ENCODE measurements around the gene FNIP1.
"Not testable (repeated sequence)": the region's sequence is repeated elsewhere in the genome, so short reads cannot be mapped to it uniquely, and the experiment has no call there.

The FNIP1 gene

DNA sequence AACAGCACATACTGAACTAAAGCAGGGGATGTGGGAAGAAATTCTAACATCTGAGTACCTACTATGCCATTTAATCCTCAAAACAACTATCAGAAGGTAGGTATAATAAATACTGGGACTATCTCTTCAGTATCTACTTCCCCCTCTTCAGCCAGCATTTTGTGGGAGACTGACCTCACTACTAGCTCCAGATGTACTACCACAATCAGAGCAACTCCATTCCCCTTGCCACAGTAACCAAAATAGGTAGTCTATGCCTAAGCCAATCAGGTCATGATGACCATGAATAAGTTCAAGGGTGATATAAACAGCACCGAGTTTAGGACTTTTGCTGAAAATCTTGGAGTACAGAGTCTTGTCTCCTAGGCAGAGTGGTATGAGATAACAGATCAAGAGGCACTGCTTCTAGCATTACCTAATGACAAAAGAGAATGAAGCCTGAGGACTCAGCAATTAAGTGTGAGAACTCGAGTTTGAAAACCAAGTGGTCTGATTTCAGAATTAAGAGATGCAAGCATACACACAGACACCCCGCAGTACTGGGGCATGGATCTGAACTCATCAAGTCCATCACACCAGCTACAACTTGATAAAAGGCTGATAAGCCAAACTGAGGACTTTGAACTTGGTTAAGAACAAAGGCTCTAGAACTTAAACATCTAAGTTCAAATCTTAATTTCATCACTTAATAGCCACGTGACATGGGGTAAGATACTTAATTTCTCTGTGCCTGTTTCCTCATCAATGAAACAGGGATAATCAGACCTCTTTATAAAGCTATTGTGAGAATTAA lies 9.7 kb downstream of the FNIP1 start:
- no peaks in the 10 kb centered on the region for H3K9me3 ChIP-seq (ENCODE audit: control insufficient read depth, low read length)
- H3K27me3 ChIP-seq (replicated peaks; ENCODE audit: control insufficient read depth, insufficient read depth, low read length), result no peaks in the 10 kb centered on the region
- H3K4me1 ChIP-seq (ENCODE audit: control insufficient read depth, insufficient read depth, low read length), result peaks cover 25% of the 10 kb centered on the region
- no peak for DNase-seq (ENCODE audit: low read depth)
- H3K4me3 ChIP-seq (ENCODE audit: low read length), result no peak overlapping the region
- no peak overlapping the region for H3K9ac ChIP-seq (ENCODE audit: low read length)
- no peaks in the 10 kb centered on the region for H3K36me3 ChIP-seq (ENCODE audit: control insufficient read depth, insufficient read depth, low read length, severe bottlenecking)

DNA sequence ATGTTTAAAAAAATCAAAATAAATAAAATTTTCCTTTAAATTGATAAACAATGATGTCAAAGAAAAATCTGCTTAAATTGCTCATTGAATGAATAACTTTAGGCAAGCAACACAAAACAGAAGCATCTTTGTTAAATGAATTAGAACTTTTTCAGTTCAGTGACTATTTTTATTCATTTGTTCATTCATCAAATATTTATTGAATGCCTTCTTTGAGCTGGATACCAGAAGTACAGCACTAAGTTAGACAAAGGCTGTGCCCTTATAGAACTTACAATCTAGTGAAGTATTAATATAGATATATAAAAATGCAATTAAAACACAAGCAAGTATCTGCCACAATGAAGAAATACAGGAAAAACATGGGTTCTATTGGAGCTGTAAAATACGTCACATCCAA lies 10.8 kb downstream of the FNIP1 start:
- DNase-seq (ENCODE audit: low read depth), result no peak
- Histone ChIP-seq H3K27me3 (replicated peaks; ENCODE audit: control insufficient read depth, insufficient read depth, low read length) (no peaks in the 10 kb centered on the region), H3K4me3 (ENCODE audit: low read length) (no peak overlapping the region), H3K9me3 (ENCODE audit: control insufficient read depth, low read length) (no peaks in the 10 kb centered on the region), H3K36me3 (ENCODE audit: control insufficient read depth, insufficient read depth, low read length, severe bottlenecking) (no peaks in the 10 kb centered on the region), H3K4me1 (ENCODE audit: control insufficient read depth, insufficient read depth, low read length) (peaks cover 25% of the 10 kb centered on the region), H3K9ac (ENCODE audit: low read length) (no peak overlapping the region)

DNA sequence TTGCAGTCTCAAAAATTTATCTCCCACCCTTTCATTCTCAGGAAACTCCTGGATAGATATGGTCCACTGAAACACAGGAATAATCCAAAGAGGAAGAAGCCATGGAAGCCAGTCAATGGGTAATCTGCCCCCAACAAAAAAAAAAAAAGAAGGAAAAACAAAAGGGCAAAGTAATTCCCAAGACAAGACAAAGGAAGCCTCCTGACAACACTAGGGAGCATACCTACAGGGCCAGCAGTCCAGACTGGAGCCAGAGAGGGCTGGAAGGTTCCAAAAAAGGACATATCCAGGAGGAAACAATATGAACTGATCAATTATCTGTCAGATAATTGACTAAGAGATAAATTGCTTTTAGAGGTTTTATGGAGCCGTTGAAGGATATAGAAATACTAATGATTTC lies 12.9 kb downstream of the FNIP1 start:
- Histone ChIP-seq H3K4me1 (ENCODE audit: control insufficient read depth, insufficient read depth, low read length) (peaks cover 21% of the 10 kb centered on the region), H3K4me3 (ENCODE audit: low read length) (no peak overlapping the region), H3K9ac (ENCODE audit: low read length) (no peak overlapping the region), H3K9me3 (ENCODE audit: control insufficient read depth, low read length) (no peaks in the 10 kb centered on the region), H3K36me3 (ENCODE audit: control insufficient read depth, insufficient read depth, low read length, severe bottlenecking) (no peaks in the 10 kb centered on the region), H3K27me3 (replicated peaks; ENCODE audit: control insufficient read depth, insufficient read depth, low read length) (no peaks in the 10 kb centered on the region)
- no peak for DNase-seq (ENCODE audit: low read depth)

DNA sequence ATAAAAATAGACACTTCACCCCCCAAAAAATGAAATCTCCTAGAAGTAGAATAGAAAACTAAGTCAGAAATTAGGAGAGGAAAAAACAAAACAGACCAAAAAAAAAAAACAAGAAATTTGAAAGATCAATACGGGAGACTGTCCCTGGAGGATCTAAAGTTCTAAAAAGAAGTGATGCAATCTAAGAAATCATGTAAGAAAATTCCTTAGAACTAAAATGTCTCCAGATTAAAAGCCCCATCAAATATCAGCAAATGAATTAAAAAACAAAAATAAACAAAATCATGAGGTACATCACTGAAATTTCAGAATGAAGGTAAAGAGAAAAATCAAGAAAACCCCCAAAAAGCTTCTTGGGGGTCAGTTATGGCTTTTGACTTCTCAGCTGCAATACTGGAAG lies 13.5 kb downstream of the FNIP1 start:
- Histone ChIP-seq H3K36me3 (ENCODE audit: control insufficient read depth, insufficient read depth, low read length, severe bottlenecking) (no peaks in the 10 kb centered on the region), H3K4me3 (ENCODE audit: low read length) (no peak overlapping the region), H3K4me1 (ENCODE audit: control insufficient read depth, insufficient read depth, low read length) (peaks cover 21% of the 10 kb centered on the region), H3K9ac (ENCODE audit: low read length) (no peak overlapping the region), H3K9me3 (ENCODE audit: control insufficient read depth, low read length) (no peaks in the 10 kb centered on the region), H3K27me3 (replicated peaks; ENCODE audit: control insufficient read depth, insufficient read depth, low read length) (no peaks in the 10 kb centered on the region)
- DNase-seq (ENCODE audit: low read depth), result peak; percentile 25

- no peak for DNase-seq (ENCODE audit: low read depth)
- Histone ChIP-seq H3K4me3 (ENCODE audit: low read length) (no peak overlapping the region), H3K36me3 (ENCODE audit: control insufficient read depth, insufficient read depth, low read length, severe bottlenecking) (no peaks in the 10 kb centered on the region), H3K9me3 (ENCODE audit: control insufficient read depth, low read length) (no peaks in the 10 kb centered on the region), H3K4me1 (ENCODE audit: control insufficient read depth, insufficient read depth, low read length) (peaks cover 21% of the 10 kb centered on the region), H3K9ac (ENCODE audit: low read length) (no peak overlapping the region), H3K27me3 (replicated peaks; ENCODE audit: control insufficient read depth, insufficient read depth, low read length) (no peaks in the 10 kb centered on the region)
These were observed 14.1 kb downstream of the FNIP1 start for GRCh38 chr5:131782717-131783116.

DNA sequence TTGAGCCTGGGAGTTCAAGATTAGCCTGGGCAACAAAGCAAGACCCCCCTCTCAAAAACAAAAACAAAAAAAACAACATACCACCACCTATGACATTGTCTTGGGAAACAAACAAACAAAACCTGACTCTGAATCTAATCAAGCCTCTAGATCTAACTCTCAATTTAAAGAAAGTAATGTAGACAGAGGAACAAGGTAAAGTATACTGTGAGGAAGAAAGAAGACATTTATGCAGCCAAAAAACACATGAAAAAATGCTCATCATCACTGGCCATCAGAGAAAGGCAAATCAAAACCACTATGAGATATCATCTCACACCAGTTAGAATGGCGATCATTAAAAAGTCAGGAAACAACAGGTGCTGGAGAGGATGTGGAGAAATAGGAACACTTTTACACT lies 18.7 kb downstream of the FNIP1 start:
- H3K9me3 ChIP-seq (ENCODE audit: control insufficient read depth, low read length); H3K27me3 ChIP-seq (replicated peaks; ENCODE audit: control insufficient read depth, insufficient read depth, low read length); H3K9ac ChIP-seq (ENCODE audit: low read length); H3K4me3 ChIP-seq (ENCODE audit: low read length); DNase-seq (ENCODE audit: low read depth); H3K36me3 ChIP-seq (ENCODE audit: control insufficient read depth, insufficient read depth, low read length, severe bottlenecking): not testable (repeated sequence)
- peaks cover 31% of the 10 kb centered on the region for H3K4me1 ChIP-seq (ENCODE audit: control insufficient read depth, insufficient read depth, low read length)

DNA sequence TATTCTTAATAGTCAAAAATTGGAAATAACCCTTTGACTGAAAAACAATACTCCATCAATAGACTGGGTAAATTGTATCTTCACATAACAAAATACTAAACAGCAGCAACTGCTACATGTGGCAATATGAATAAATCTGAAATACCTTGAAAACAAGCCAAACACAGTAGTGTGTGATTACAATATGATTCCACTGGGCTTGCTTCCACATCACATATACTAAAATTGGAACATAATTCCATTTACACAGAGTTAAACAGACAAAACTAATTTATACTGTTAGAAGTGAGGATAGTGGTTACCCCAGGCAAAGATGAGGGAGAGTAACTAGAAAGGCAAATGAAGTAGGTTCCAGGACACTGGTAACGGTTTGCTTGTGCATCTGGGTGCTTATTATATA lies 20.4 kb downstream of the FNIP1 start:
- H3K36me3 ChIP-seq (ENCODE audit: control insufficient read depth, insufficient read depth, low read length, severe bottlenecking), result no peaks in the 10 kb centered on the region
- no peaks in the 10 kb centered on the region for H3K27me3 ChIP-seq (replicated peaks; ENCODE audit: control insufficient read depth, insufficient read depth, low read length)
- peak; percentile 61 for DNase-seq (ENCODE audit: low read depth)
- H3K9me3 ChIP-seq (ENCODE audit: control insufficient read depth, low read length), result no peaks in the 10 kb centered on the region
- peaks cover 21% of the 10 kb centered on the region for H3K4me1 ChIP-seq (ENCODE audit: control insufficient read depth, insufficient read depth, low read length)
- no peak overlapping the region for H3K4me3 ChIP-seq (ENCODE audit: low read length)
- H3K9ac ChIP-seq (ENCODE audit: low read length), result no peak overlapping the region

DNA sequence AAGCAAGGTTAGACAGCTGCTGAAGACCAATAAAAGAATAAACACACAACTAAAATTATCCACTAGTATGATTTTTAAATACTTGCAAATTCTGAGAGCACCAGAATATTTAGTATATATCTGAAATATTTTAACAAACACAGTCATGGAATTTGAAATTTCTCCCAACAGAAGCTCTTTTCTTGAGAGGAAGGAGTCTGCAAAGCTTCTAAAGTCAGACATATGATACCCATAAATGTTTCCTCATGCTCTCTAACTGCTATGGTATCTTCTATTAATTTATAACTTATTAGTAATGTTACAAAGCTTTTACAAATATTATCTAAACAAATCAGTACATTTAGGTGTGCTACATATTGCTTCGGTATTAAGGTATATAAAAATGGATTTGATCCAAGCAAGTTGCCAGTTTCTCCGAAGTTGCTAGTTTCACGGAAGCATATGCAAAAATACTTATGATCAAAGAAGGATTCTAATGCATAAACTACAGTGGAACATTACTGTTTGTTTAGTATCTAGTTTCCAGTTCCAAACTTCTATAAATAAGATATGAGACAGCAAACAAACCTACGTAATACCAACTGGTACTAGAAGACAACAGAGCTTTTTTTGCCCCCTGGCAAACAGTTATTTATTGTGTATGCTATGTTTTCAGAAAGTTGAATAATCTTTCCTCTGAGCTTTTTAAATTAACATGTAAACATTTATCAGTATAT lies 22.0 kb downstream of the FNIP1 start:
- no peak for DNase-seq (ENCODE audit: low read depth)
- Histone ChIP-seq H3K9ac (ENCODE audit: low read length) (no peak overlapping the region), H3K9me3 (ENCODE audit: control insufficient read depth, low read length) (no peaks in the 10 kb centered on the region)

GRCh38 chr5:131773805-131774204 lies 23.0 kb downstream of the FNIP1 start:
- Histone ChIP-seq H3K4me1 (ENCODE audit: control insufficient read depth, insufficient read depth, low read length) (peaks cover 30% of the 10 kb centered on the region), H3K9ac (ENCODE audit: low read length) (no peak overlapping the region), H3K9me3 (ENCODE audit: control insufficient read depth, low read length) (no peaks in the 10 kb centered on the region), H3K4me3 (ENCODE audit: low read length) (no peak overlapping the region), H3K36me3 (ENCODE audit: control insufficient read depth, insufficient read depth, low read length, severe bottlenecking) (no peaks in the 10 kb centered on the region), H3K27me3 (replicated peaks; ENCODE audit: control insufficient read depth, insufficient read depth, low read length) (no peaks in the 10 kb centered on the region)
- DNase-seq (ENCODE audit: low read depth), result no peak

More for the DNA sequence above, 22.0 kb downstream of the FNIP1 start:
- Histone ChIP-seq H3K4me1 (ENCODE audit: control insufficient read depth, insufficient read depth, low read length) (peaks cover 26% of the 10 kb centered on the region), H3K36me3 (ENCODE audit: control insufficient read depth, insufficient read depth, low read length, severe bottlenecking) (no peaks in the 10 kb centered on the region), H3K4me3 (ENCODE audit: low read length) (no peak overlapping the region), H3K27me3 (replicated peaks; ENCODE audit: control insufficient read depth, insufficient read depth, low read length) (no peaks in the 10 kb centered on the region)

DNA sequence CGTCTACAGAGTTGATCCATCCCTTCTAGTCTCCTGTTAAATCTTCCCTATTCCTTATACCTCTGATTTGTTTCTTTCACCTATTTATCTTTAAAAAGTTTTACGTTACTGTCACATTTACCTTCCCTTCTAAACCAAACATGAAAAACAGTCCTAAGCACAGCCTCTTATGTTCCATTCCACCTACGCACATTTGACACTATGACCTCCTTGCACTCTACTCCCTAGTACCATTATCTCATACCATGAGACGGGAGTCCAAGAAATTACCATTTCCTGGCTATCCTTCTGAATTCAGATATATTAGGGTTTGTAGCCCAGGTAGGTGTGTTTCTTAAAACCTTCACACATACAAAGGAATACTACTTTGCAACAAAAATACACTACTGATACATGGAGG lies 25.1 kb downstream of the FNIP1 start:
- Histone ChIP-seq H3K36me3 (ENCODE audit: control insufficient read depth, insufficient read depth, low read length, severe bottlenecking) (no peaks in the 10 kb centered on the region), H3K9me3 (ENCODE audit: control insufficient read depth, low read length) (no peaks in the 10 kb centered on the region), H3K4me3 (ENCODE audit: low read length) (no peak overlapping the region), H3K27me3 (replicated peaks; ENCODE audit: control insufficient read depth, insufficient read depth, low read length) (no peaks in the 10 kb centered on the region), H3K9ac (ENCODE audit: low read length) (no peak overlapping the region), H3K4me1 (ENCODE audit: control insufficient read depth, insufficient read depth, low read length) (peaks cover 28% of the 10 kb centered on the region)
- DNase-seq (ENCODE audit: low read depth), result no peak

- H3K4me1 ChIP-seq (ENCODE audit: control insufficient read depth, insufficient read depth, low read length), result peaks cover 21% of the 10 kb centered on the region
- no peaks in the 10 kb centered on the region for H3K27me3 ChIP-seq (replicated peaks; ENCODE audit: control insufficient read depth, insufficient read depth, low read length)
- DNase-seq (ENCODE audit: low read depth), result no peak
These were observed 26.9 kb downstream of the FNIP1 start for GRCh38 chr5:131769961-131770360.

More at GRCh38 chr5:131769961-131770360, 26.9 kb downstream of the FNIP1 start:
- Histone ChIP-seq H3K9ac (ENCODE audit: low read length) (no peak overlapping the region), H3K36me3 (ENCODE audit: control insufficient read depth, insufficient read depth, low read length, severe bottlenecking) (no peaks in the 10 kb centered on the region), H3K9me3 (ENCODE audit: control insufficient read depth, low read length) (no peaks in the 10 kb centered on the region), H3K4me3 (ENCODE audit: low read length) (no peak overlapping the region)

Data from adipocyte (in vitro differentiated cells).